H1 (cell line): Measurements from ENCODE around the gene DDX3Y. TPM values are rescaled to one million over a fixed set of nuclear protein-coding genes. Genes with fewer than 3 reads are reported as not detected.

ENCODE experiments used
- CHD7 ChIP-seq: fragments of 300-600 bp; sonication (generic); IDR thresholded peaks from 2 replicates; pipeline ENCODE4 v1.7.1; 2012; ENCODE audit warnings: low read length, moderate library complexity, mild to moderate bottlenecking, inconsistent platforms; ENCODE audit not compliant: insufficient replicate concordance
- EZH2 ChIP-seq: fragments of 200-600 bp; sonication (generic); IDR thresholded peaks from 2 replicates; pipeline ENCODE4 v1.7.1; 2012; ENCODE audit warnings: low read depth, mild to moderate bottlenecking, moderate library complexity, low read length, inconsistent platforms; ENCODE audit not compliant: severe bottlenecking
- RFX5 ChIP-seq: IDR thresholded peaks from 2 replicates; pipeline ENCODE4 v1.6.1; 2011; ENCODE audit warnings: low read depth, low read length, improper control_type of control experiment, borderline replicate concordance
- TBP ChIP-seq: IDR thresholded peaks from 2 replicates; pipeline ENCODE4 v1.6.1; 2011; ENCODE audit warnings: low read depth, low read length, improper control_type of control experiment
- polyA plus RNA-seq, 7 experiments: library from polyadenylated mRNA; depleted of rRNA in 3 of 7; stranded (reverse) in 5 of 7; unstranded in 2 of 7; fragments of >200 nt in 5 of 7; fragments of 200-250 nt in 2 of 7; gene quantifications; 1 replicate in 5 of 7; 2 replicates in 1 of 7; 4 replicates in 1 of 7; pipeline versions ENCODE4 v1.2.1 to v1.2.3, GENCODE V29; 2011 to 2013; ENCODE audit warnings: missing spikeins in 2 of 7, mixed read lengths in 2 of 7
- total RNA-seq: library from RNA; stranded (reverse); fragmentation: NEBNext Ultra II Directional; extraction: Animal tissue kit (Norgen Biotek cat#: 25700); gene quantifications from 2 replicates; pipeline ENCODE4 v1.2.1, GENCODE V29; 2021

DDX3Y gene
- total and polyA plus RNA-seq, 2 of the 8 experiments (the other 6 are each of a cell fraction or from before 2014, with no cell fraction given): 24.5 to 118 TPM

GRCh38 chrY:12905517-12905872 lies 827 bp downstream of the DDX3Y start (continued):
- TF ChIP-seq CHD7 (no peak), EZH2 (no peak), RFX5 (no peak), TBP (peak; percentile 9; the same call in 1 of the 2 replicates)
